A673 (cell line): Measurements from ENCODE around the gene BHLHE23.

Experiments
- CTCF ChIP-seq: fragments of 300-800, 200-600 bp; sonication (generic); conservative IDR thresholded peaks from 2 replicates; pipeline ENCODE4 v1.5.1; 2017; ENCODE audit warnings: low read depth, mild to moderate bottlenecking, antibody characterized with exemption, low read length, moderate library complexity, mixed read lengths
- EZH2 ChIP-seq: fragments of 200-600 bp; sonication (generic); IDR thresholded peaks from 2 replicates; pipeline ENCODE4 v1.6.1; 2017; ENCODE audit warnings: borderline replicate concordance, low read depth, mild to moderate bottlenecking, mixed read lengths, antibody characterized with exemption, low read length; ENCODE audit not compliant: poor library complexity, severe bottlenecking

GRCh38 chr20:63013207-63013606, 6.4 kb upstream of the BHLHE23 start:
- TF ChIP-seq CTCF: no peak
- no peak for TF ChIP-seq EZH2
